B cell (primary cell): Measurements from ENCODE around the gene VWCE. TPM values are rescaled to one million over a fixed set of nuclear protein-coding genes. Genes with fewer than 3 reads are reported as not detected.

ENCODE experiments used
- ATAC-seq: fragments of 200-7000 bp; cut with Tn5 transposase; one replicate; pipeline ENCODE4 v1.10.0; 2021; ENCODE audit warnings: low read depth, mild to moderate bottlenecking, moderate number of reproducible peaks, moderate library complexity
- CTCF ChIA-PET: fragments of 350-600 bp; sonication (Branson Sonifier 250); formaldehyde crosslinking; loops from one replicate; lab custom pipeline; 2021; ENCODE audit warnings: antibody characterized with exemption, inconsistent platforms; lab: Charles Lee
- POLR2A ChIA-PET: fragments of 350-600 bp; sonication (Branson Sonifier 250); formaldehyde crosslinking; loops from one replicate; lab custom pipeline; 2021; ENCODE audit warnings: antibody characterized with exemption; lab: Charles Lee
- DNase-seq: peaks from one replicate; pipeline ENCODE4 v3.0.0; 2013
- H2AFZ ChIP-seq: 2 replicates; pipeline ENCODE4 v1.6.1; 2012; ENCODE audit warnings: mild to moderate bottlenecking, low read depth, low read length; ENCODE audit not compliant: insufficient read depth, poor library complexity, severe bottlenecking
- H3K27ac ChIP-seq, 2 donors: 1 replicate in 1 of 2; 2 replicates in 1 of 2; pipeline ENCODE4 v1.5.1; 2012 to 2013; ENCODE audit warnings: low read length in 2 of 2, mild to moderate bottlenecking in 2 of 2, moderate library complexity in 1 of 2
- H3K27me3 ChIP-seq, 4 experiments: fragments of 200-600 bp in 1 of 4; sonication (generic) in 1 of 4; replicated peaks in 1 of 4; 1 replicate in 2 of 4; 2 replicates in 2 of 4; pipeline versions ENCODE4 v1.6.1 to v1.7.0; 2013 to 2016; ENCODE audit warnings: low read length in 3 of 4, mild to moderate bottlenecking in 2 of 4, mixed read lengths in 1 of 4, moderate library complexity in 1 of 4; ENCODE audit not compliant: insufficient read depth in 4 of 4, control insufficient read depth in 3 of 4; ENCODE audit errors: control extremely low read depth in 1 of 4
- H3K36me3 ChIP-seq, 2 experiments: replicated peaks in 1 of 2; 1 replicate in 1 of 2; 2 replicates in 1 of 2; pipeline versions ENCODE4 v1.6.1 to v1.7.1; 2013; ENCODE audit warnings: low read length in 1 of 2; ENCODE audit not compliant: insufficient read depth in 2 of 2, control insufficient read depth in 1 of 2; ENCODE audit errors: control extremely low read depth in 1 of 2, extremely low read depth in 1 of 2
- H3K4me1 ChIP-seq, 2 donors: fragments of 200-600 bp in 1 of 2; sonication (generic) in 1 of 2; 1 replicate in 1 of 2; 2 replicates in 1 of 2; pipeline versions ENCODE4 v1.5.1 to v1.6.1; 2013 to 2017; ENCODE audit warnings: low read length in 2 of 2; ENCODE audit not compliant: control insufficient read depth in 2 of 2, insufficient read depth in 2 of 2
- H3K4me2 ChIP-seq: replicated peaks from 2 replicates; pipeline ENCODE3; 2012; ENCODE audit warnings: mild to moderate bottlenecking, low read depth, low read length; ENCODE audit not compliant: poor library complexity, severe bottlenecking
- H3K4me3 ChIP-seq, 5 experiments: fragments of 200-600 bp in 1 of 5; sonication (generic) in 1 of 5; 1 replicate in 3 of 5; 2 replicates in 2 of 5; pipeline versions ENCODE4 v1.5.1 to v1.7.0; 2011 to 2016; ENCODE audit warnings: low read length in 4 of 5, mild to moderate bottlenecking in 4 of 5, low read depth in 2 of 5, control low read depth in 1 of 5, moderate library complexity in 1 of 5; ENCODE audit not compliant: insufficient read depth in 1 of 5; ENCODE audit errors: control extremely low read depth in 1 of 5, extremely low read depth in 1 of 5
- H3K79me2 ChIP-seq: fragments of 200-600 bp; sonication (generic); one replicate; pipeline ENCODE4 v1.6.0; 2016; ENCODE audit warnings: low read length; ENCODE audit not compliant: control insufficient read depth, insufficient read depth
- H3K9ac ChIP-seq: fragments of 200-600 bp; sonication (generic); 2 replicates; pipeline ENCODE4 v1.6.1; 2017; ENCODE audit warnings: mild to moderate bottlenecking, low read length, moderate library complexity
- H3K9me3 ChIP-seq, 3 donors: one replicate each; pipeline versions ENCODE4 v1.6.1 to v1.7.1; 2013; ENCODE audit warnings: low read length in 2 of 3; ENCODE audit not compliant: control insufficient read depth in 2 of 3, insufficient read depth in 1 of 3; ENCODE audit errors: control extremely low read depth in 1 of 3
- H4K20me1 ChIP-seq: 2 replicates; pipeline ENCODE4 v1.6.0; 2012; ENCODE audit warnings: mild to moderate bottlenecking, low read length; ENCODE audit not compliant: insufficient read depth, control insufficient read depth, poor library complexity, severe bottlenecking
- H3K27ac Mint-ChIP-seq: one replicate; pipeline ENCODE4 v1.8.0; 2021; ENCODE audit warnings: mixed read lengths
- H3K27me3 Mint-ChIP-seq: one replicate; pipeline ENCODE4 v1.8.0; 2021; ENCODE audit warnings: mixed read lengths
- H3K4me1 Mint-ChIP-seq: one replicate; pipeline ENCODE4 v1.8.0; 2021; ENCODE audit warnings: mixed read lengths
- H3K4me3 Mint-ChIP-seq: one replicate; pipeline ENCODE4 v1.8.0; 2021; ENCODE audit warnings: mixed read lengths
- H3K9me3 Mint-ChIP-seq: one replicate; pipeline ENCODE4 v1.8.0; 2022; ENCODE audit warnings: mixed read lengths; ENCODE audit not compliant: insufficient read depth
- EZH2 ChIP-seq: IDR thresholded peaks from 2 replicates; pipeline ENCODE4 v1.6.1; 2012; ENCODE audit warnings: borderline replicate concordance, low read depth, mild to moderate bottlenecking, moderate library complexity, low read length; ENCODE audit not compliant: insufficient read depth, poor library complexity, severe bottlenecking
- WGBS: methylation state at CpG from one replicate; pipeline ENCODE4 v1.1.5; 2013; ENCODE audit warnings: missing lambda C conversion rate; ENCODE audit not compliant: insufficient coverage; 5-methylcytosine and 5-hydroxymethylcytosine counted together
- intact Hi-C: fragments of 100-400 bp; cut with micrococcal nuclease; formaldehyde crosslinking; loops from one replicate; pipeline ENCODE4 v1.10.0; 2022
- polyA plus RNA-seq: library from polyadenylated mRNA; depleted of rRNA; stranded (reverse); fragments of >200 nt; gene quantifications from 2 replicates; pipeline ENCODE4 v1.2.3, GENCODE V29; 2012
- total RNA-seq, 2 donors: library from RNA; stranded (reverse); fragments of 120-200 nt in 1 of 2; gene quantifications; 1 replicate in 1 of 2; 2 replicates in 1 of 2; pipeline versions ENCODE4 v1.2.3 to v1.2.4, GENCODE V29; 2013 to 2022
- TF ChIP-seq, protein P1 (sequence below): fragments of 200-600 bp; IDR thresholded peaks from one replicate; pipeline ENCODE4 v1.8.0; 2022; ENCODE audit warnings: antibody characterized with exemption, mild to moderate bottlenecking

VWCE gene
- total and polyA plus RNA-seq, 2 donors (not counting 1 experiment from before 2014, with no cell fraction given): 0.37 to 0.39 TPM

DNA sequence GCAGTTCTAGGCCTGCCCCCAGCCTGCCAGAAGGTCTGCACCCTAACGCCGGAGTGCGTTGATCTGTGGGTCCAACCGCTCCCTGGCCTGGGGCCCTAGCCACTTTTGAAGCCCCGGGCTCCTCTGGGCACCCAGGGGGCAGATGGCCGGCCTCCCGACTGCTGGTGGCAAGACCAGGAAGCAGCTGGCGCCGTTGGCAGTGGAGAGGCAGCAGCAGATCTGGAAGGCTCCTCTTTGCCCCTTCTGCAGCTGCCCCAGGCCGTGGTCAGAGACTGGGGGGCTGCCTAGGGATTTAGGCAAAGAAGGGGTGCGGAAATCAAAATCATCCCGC lies 445 bp upstream of the VWCE start:
- intact Hi-C loops: no loop called here
- CTCF ChIA-PET: interaction anchor here (1.7 kb wide), 1 partner anchor 464 kb away, joined by 6 read pairs; no protein-coding TSS in a partner anchor

More for the DNA sequence above, 445 bp upstream of the VWCE start:
- Mint-ChIP-seq H3K4me1 (peaks cover 14% of the 10 kb centered on the region), H3K27ac (no peak overlapping the region), H3K9me3 (no peaks in the 10 kb centered on the region), H3K4me3 (no peak overlapping the region), H3K27me3 (no peaks in the 10 kb centered on the region)
- Histone ChIP-seq H3K4me3 (peak overlapping the region in 4 of 5 experiments; percentile 37 to 74 (median 56)), H3K27me3 (no peaks in the 10 kb centered on the region), H3K27ac (no peak overlapping the region), H3K4me2 (peak overlapping the region; percentile 99), H2AFZ (peak overlapping the region; percentile 84), H3K9ac (peak overlapping the region; percentile 68), H3K79me2 (no peaks in the 10 kb centered on the region), H3K9me3 (no peaks in the 10 kb centered on the region), H3K4me1 (peaks cover 8 to 21% of the 10 kb centered on the region in 2 donors), H4K20me1 (no peaks in the 10 kb centered on the region), H3K36me3 (peaks cover 0 to 15% of the 10 kb centered on the region in 2 experiments)
- no peak for DNase-seq
- ATAC-seq: no peak
- 38% methylated on average over 10 of the region's 12 CpGs for WGBS
- TF ChIP-seq EZH2: no peak
- TF ChIP-seq, protein P1, sequence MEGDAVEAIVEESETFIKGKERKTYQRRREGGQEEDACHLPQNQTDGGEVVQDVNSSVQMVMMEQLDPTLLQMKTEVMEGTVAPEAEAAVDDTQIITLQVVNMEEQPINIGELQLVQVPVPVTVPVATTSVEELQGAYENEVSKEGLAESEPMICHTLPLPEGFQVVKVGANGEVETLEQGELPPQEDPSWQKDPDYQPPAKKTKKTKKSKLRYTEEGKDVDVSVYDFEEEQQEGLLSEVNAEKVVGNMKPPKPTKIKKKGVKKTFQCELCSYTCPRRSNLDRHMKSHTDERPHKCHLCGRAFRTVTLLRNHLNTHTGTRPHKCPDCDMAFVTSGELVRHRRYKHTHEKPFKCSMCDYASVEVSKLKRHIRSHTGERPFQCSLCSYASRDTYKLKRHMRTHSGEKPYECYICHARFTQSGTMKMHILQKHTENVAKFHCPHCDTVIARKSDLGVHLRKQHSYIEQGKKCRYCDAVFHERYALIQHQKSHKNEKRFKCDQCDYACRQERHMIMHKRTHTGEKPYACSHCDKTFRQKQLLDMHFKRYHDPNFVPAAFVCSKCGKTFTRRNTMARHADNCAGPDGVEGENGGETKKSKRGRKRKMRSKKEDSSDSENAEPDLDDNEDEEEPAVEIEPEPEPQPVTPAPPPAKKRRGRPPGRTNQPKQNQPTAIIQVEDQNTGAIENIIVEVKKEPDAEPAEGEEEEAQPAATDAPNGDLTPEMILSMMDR: no peak
- POLR2A ChIA-PET: no interaction called here
